HG03060 (cell line): ENCODE results near the gene PPP2R5C.

Source experiments
- ATAC-seq: cut with Tn5 transposase; IDR thresholded peaks from one replicate; pipeline ENCODE4 v1.9.1; 2021; ENCODE audit warnings: low read depth, moderate number of reproducible peaks; ENCODE audit not compliant: unreplicated experiment

The PPP2R5C gene

GRCh38 chr14:101878822-101879528 lies 117.5 kb downstream of the PPP2R5C start:
- no peak for ATAC-seq

- ATAC-seq = no peak
These were observed 118.2 kb downstream of the PPP2R5C start for GRCh38 chr14:101879529-101880336.

DNA sequence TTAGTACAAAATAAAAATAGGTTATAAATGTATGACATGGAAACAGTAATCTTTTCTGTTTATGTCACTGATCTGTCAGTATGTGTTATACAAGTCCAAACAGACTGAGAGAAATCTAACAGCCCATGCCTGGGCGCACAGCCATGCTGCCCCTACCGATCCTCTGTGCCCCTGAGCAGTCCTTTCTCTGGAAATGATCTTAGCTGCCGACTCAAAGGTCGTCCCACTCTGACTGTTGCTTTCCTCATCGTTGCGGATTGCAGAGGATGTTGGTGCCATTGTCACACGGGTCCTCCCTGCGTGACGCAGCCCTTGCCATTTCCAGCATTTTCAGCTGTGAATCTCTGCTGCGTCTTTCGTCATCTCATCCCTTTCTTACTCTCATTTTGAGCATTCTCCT lies 119.9 kb downstream of the PPP2R5C start:
- ATAC-seq = no peak

DNA sequence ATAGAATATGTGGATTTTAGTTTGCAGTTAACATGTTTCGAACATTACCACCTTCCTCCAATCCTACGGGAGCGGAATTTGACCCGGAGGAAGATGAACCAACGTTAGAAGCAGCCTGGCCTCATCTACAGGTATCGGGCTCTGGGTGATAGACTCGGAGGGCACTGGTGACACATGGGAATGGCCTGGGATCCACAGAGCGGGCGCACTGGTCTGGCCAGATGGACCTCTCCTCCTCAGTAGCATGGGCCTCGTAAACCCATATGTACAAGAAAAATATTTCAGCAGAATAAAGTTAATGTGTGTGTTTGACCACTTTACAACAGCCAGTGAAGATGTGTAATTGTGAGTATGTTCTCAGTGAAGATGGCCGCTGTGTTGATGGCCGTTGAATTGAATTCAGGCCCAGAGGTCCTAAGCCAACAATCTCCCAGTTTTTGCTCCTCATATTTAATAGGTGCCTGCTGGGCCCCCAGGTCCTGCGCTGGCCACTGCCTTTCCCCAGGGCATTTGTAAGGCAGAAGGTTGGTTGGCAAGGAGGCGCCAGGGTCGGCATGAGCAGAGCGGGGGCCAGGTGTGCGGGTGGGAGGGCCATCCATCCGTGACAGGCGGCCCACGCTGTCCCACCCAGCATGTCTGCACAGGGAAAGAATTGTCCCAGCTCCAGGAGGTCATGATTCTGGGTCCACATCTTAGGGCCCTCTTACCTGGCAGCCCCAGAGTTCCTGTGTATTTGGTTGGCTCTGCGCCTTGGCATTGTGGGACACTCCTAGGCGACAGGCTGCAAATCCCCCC lies 120.8 kb downstream of the PPP2R5C start:
- ATAC-seq = no peak

DNA sequence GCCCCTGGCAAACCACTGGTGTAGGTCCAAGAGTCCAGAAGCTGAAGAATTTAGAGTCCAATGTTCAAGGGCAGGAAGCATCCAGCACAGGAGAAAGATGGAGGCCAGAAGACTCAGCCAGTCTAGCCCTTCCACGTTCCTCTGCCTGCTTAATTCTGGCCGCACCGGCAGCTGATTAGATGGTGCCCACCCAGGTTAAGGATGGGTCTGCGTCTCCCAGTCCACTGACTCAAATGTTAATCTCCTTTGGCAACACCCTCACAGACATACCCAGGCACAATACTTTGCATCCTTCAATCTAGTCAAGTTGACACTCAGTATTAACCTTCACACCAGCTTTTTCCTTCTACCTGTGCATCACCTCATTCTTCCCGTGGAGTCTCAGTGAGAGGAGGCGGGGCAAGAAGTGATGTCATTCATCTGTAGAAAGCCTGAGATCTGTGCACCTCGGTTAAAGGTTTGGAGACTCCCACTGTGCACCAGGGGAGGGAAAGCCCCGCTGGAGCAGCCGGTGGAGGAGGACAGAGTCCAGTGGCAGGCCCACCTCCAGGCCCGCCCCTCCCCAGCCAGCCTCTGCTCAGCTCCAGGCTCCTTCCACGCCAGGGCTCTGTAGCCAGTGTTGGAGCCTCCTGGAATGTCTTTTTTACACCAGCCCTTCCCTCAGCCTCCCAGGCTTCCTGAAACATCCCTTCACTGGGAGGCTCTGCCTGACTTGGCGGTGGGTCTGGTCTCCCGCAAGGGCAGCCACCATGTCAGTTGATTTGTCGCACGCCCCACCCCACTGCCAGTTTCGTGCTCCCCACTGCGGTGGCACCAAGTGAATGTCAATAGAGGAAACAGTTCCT lies 122.8 kb downstream of the PPP2R5C start:
- no peak for ATAC-seq

GRCh38 chr14:101884934-101885576 lies 123.5 kb downstream of the PPP2R5C start:
- ATAC-seq = no peak

- ATAC-seq = no peak
These were observed 125.7 kb downstream of the PPP2R5C start for GRCh38 chr14:101887219-101887618.

GRCh38 chr14:101888182-101888581 lies 126.7 kb downstream of the PPP2R5C start:
- ATAC-seq = no peak

- ATAC-seq = no peak
These were observed 127.9 kb downstream of the PPP2R5C start for GRCh38 chr14:101889366-101889765.

DNA sequence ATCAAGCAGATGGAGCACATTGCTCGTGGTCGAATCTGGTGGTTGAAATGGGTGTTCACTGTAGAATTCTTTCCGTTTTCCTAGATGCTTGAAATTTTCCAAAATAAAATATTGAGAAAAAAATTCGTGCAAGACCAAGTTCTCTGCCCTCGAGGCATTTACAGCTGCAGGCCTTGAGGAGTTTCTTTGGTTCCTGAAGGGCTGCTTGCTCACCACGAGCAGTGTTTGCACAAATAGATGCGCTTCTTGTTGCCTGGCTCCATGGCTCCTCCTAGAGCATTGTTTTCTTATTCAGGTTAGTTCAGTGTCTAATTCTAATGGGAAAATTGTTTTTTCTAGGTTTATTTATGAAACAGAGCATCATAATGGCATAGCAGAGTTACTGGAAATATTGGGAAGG lies 128.4 kb downstream of the PPP2R5C start:
- ATAC-seq = no peak

- ATAC-seq = no peak
These were observed 130.0 kb downstream of the PPP2R5C start for GRCh38 chr14:101891471-101891870.

DNA sequence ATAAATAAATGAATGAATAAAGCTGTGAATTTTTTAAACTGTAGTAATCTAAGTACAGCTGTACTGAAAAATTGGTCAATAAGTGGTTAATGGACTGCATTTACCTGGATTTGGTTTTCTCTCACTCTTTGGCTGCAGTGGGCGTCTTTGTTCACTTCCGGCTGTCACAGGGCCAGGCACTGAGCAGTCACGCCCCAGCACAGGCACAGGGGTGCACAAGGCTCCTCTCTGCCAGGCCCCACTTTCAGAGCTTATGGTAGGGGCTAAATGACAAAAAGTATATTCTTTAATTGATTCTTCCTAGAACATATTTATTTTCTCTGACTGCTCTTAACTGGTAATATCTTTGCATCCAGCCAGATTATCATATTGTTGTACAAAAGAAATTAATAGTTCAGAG lies 132.2 kb downstream of the PPP2R5C start:
- no peak for ATAC-seq

DNA sequence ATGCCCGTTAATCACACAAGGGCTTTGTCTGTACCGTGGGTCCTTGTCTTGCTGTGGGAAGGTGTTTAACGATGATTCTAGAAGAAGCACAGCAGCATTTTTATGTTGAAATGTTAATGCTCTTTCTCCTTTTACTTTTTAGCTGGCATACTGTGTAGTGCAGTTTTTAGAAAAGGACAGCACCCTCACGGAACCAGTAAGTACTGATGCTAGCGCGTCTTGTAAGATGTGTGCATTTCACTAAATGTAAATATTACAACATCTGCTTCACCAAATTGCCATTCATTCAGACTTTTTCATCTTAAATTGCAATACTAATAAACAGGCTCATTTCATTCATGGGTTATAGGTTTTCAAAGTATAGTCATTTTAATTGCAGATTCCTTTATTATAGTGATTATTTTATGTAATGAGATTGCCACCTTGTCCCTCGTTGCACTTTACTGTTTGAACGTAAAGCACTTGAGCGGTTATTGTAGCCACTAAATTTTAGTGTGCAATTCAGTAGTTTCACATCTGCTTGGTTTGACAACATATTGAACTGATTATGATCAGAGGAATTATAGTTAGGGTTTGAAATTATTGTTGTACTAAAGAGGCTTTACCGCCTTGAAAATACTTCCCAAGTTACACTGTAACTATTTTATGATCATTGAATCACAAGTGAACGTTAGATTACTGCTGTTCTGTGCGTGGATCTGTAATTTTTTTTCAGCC lies 133.0 kb downstream of the PPP2R5C start:
- no peak for ATAC-seq

GRCh38 chr14:101895256-101895655 lies 133.7 kb downstream of the PPP2R5C start:
- ATAC-seq = no peak

- no peak for ATAC-seq
These were observed 135.8 kb downstream of the PPP2R5C start for GRCh38 chr14:101897326-101897725.

GRCh38 chr14:101898416-101898815 lies 136.9 kb downstream of the PPP2R5C start:
- no peak for ATAC-seq

DNA sequence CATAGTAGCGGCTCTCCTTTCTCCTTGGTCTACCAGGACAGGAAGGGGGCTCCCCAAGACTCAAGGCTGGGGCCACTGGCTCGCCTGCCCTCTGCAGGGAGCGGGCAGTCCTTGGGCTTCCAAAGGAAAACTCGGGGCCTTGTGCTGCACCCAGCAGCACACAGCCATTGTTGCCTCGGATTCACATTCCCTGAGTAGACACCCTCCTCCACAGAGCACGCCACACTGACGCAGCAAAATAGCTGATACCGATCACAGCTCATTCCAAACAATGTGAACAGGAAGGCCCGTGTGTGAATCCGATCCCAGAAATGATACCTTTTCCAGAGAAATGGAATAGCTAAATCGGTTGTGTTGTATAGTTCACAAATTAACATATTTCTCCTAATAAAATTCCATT lies 137.8 kb downstream of the PPP2R5C start:
- ATAC-seq = no peak

DNA sequence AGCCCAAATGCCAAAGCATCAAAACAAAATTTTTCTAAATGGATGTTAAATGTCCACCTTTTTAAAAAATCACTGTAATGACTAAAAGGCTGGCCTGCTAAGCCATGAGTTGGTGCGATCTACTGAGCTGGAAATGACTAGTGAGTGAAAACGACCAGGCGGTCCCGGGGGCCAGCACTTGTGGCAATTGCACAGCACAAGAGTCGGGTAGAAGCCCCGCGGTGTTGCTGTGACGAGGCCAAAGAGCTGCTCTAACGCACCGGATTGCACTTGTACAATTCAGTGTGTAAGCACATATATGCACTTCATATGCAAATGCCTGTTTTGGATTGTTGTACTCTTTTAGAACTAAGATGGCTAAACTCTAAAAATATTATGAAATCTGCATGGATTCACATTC lies 138.7 kb downstream of the PPP2R5C start:
- no peak for ATAC-seq

DNA sequence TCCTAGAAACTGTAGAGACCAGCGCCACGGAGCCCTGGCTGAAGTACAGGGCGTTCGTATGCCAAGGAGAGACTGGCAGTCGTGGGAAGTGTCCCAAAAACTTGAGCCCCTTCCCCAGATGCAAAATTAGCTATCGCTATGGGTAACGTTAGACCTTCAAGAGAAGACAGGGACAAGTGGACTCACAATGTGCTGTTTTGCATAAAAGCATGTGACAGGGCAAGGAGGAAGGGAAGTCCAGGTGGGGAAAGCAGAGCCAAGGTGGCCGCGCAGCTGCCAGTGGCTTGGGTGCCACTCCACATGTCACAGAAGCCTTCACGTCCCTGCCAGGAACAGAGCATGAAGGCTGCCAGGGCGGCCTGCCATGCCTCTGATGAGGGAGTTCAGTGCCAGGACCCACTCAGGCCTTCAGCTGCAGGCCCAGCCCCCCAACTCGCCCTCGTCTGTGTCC lies 141.6 kb downstream of the PPP2R5C start:
- ATAC-seq = no peak
